ENCODE measurements around the gene OSBPL5. TPM values are rescaled to one million over a fixed set of nuclear protein-coding genes. Genes with fewer than 3 reads are reported as not detected.
A peak's percentile ranks its signal among the peaks of the same experiment; 100 is the strongest.

OSBPL5 gene
- total RNA-seq, 1 donor from 2014 or later: 6.2 TPM

DNA sequence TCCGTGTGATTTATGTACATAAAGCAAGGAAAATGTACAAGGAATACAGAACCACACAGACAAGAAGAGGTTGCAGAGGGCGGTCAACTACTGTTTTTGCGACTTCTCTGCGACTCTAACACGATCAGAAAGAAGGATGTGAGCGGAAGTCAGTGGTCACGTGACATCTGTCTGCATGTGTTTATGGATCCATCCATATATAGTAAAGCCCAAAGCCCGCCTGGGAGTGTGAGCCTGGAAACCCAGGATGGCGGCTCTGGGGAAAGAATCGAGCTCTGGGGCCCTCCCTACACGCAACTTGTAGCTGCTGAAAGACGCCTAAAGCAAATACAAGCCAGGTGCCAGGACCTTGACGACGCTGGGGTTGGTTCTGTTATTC lies 8.8 kb downstream of the OSBPL5 start:
- peaks cover 16% of the 10 kb centered on the region for H3F3A ChIP-seq (ENCODE audit: low read depth)
- no peaks in the 10 kb centered on the region for H3K9me3 Mint-ChIP-seq
- no peak overlapping the region for H3K4me3 ChIP-seq
- no peak for TF ChIP-seq EZH2 (IDR thresholded peaks at IDR 0.05)
- TF ChIP-seq, protein P1, sequence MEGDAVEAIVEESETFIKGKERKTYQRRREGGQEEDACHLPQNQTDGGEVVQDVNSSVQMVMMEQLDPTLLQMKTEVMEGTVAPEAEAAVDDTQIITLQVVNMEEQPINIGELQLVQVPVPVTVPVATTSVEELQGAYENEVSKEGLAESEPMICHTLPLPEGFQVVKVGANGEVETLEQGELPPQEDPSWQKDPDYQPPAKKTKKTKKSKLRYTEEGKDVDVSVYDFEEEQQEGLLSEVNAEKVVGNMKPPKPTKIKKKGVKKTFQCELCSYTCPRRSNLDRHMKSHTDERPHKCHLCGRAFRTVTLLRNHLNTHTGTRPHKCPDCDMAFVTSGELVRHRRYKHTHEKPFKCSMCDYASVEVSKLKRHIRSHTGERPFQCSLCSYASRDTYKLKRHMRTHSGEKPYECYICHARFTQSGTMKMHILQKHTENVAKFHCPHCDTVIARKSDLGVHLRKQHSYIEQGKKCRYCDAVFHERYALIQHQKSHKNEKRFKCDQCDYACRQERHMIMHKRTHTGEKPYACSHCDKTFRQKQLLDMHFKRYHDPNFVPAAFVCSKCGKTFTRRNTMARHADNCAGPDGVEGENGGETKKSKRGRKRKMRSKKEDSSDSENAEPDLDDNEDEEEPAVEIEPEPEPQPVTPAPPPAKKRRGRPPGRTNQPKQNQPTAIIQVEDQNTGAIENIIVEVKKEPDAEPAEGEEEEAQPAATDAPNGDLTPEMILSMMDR (IDR thresholded peaks at IDR 0.05): no peak
- no peaks in the 10 kb centered on the region for H3K27me3 ChIP-seq
- H3K79me2 ChIP-seq (ENCODE audit: low read depth): peaks cover 21% of the 10 kb centered on the region
- peaks cover 77% of the 10 kb centered on the region for H3K4me1 Mint-ChIP-seq
- peaks cover 38% of the 10 kb centered on the region for H3K4me1 ChIP-seq
- peak overlapping the region; percentile 12 for H3K4me2 ChIP-seq
- H3K36me3 ChIP-seq: no peaks in the 10 kb centered on the region
- no peaks in the 10 kb centered on the region for H3K36me3 Mint-ChIP-seq
- H3K9ac ChIP-seq: peak overlapping the region; percentile 15
- H2AFZ ChIP-seq (replicated peaks): no peak overlapping the region
- H3K27me3 Mint-ChIP-seq (ENCODE audit: insufficient read depth, low read depth): peaks cover 2% of the 10 kb centered on the region
- H3K27ac ChIP-seq: no peak overlapping the region
- peak overlapping the region; percentile 43 for H3K4me3 Mint-ChIP-seq
- H4K20me1 ChIP-seq (ENCODE audit: low read depth): peaks cover 44% of the 10 kb centered on the region
- no peaks in the 10 kb centered on the region for H3K9me3 ChIP-seq (ENCODE audit: low read depth)
- H3K27ac Mint-ChIP-seq: peak overlapping the region; percentile 80
- DNase-seq (ENCODE audit: low spot score): no peak

DNA sequence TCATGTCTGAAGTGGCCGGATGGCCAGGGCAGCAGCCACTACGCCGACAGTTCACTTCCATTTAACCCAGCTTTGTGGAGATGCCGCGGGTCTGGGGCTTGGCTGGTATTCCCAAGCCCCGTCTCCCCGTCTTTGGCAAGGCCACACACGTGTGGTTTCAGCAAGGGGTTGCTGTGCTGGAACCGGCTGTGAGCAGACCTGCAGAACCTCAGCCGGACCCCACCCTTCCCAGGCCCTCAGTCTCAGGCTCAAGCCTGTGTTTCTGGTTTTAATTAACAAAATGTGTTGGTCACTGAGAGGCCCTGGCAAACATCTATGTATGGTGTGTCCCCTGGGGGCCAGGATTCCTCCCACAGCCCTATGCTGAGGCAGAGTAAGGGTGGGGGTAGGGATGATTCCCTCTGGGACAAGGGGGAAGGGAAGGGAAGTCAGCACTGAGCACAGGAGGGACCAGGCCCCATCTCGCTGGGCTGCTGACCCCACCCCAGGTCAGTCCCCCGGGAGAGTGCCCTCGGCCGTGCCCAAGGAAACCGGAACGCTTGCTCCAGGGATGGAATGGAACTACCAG lies 9.3 kb downstream of the OSBPL5 start:
- peaks cover 33% of the 10 kb centered on the region for H3K4me1 ChIP-seq
- peaks cover 40% of the 10 kb centered on the region for H4K20me1 ChIP-seq (ENCODE audit: low read depth)
- H3K9ac ChIP-seq: peak overlapping the region; percentile 15
- TF ChIP-seq, protein P1 (IDR thresholded peaks at IDR 0.05): no peak
- no peak for DNase-seq (ENCODE audit: low spot score)
- Mint-ChIP-seq H3K36me3 (peaks cover 1% of the 10 kb centered on the region), H3K27ac (peak overlapping the region; percentile 80), H3K4me3 (peak overlapping the region; percentile 43), H3K4me1 (peaks cover 74% of the 10 kb centered on the region), H3K27me3 (ENCODE audit: insufficient read depth, low read depth) (peaks cover 2% of the 10 kb centered on the region), H3K9me3 (no peaks in the 10 kb centered on the region)
- no peak overlapping the region for H2AFZ ChIP-seq (replicated peaks)
- H3K4me2 ChIP-seq: peak overlapping the region; percentile 12
- no peak overlapping the region for H3K4me3 ChIP-seq
- H3K79me2 ChIP-seq (ENCODE audit: low read depth): peaks cover 19% of the 10 kb centered on the region
- no peaks in the 10 kb centered on the region for H3K9me3 ChIP-seq (ENCODE audit: low read depth)
- H3K27ac ChIP-seq: no peak overlapping the region
- H3K36me3 ChIP-seq: no peaks in the 10 kb centered on the region
- H3F3A ChIP-seq (ENCODE audit: low read depth): peaks cover 12% of the 10 kb centered on the region
- no peaks in the 10 kb centered on the region for H3K27me3 ChIP-seq

DNA sequence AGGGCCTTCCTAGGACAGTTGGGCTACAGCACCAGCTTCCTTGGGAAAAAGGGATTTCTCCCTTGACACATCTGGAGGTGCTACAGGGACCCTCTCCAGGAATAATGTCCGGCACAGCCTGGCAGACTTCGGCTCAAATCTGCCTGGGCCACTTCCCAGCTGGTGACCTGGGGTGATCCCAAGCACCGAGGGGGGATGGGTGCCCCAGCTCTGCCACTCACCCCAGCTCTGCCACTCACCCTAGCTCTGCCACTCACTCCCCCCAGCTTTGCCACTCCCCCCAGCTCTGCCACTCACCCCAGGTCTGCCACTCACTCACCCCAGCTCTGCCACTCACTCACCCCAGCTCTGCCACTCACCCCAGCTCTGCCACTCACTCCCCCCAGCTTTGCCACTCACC lies 9.9 kb downstream of the OSBPL5 start:
- Histone ChIP-seq H3F3A (ENCODE audit: low read depth) (peaks cover 8% of the 10 kb centered on the region), H3K27me3 (no peaks in the 10 kb centered on the region), H3K79me2 (ENCODE audit: low read depth) (peaks cover 19% of the 10 kb centered on the region), H3K4me1 (peaks cover 32% of the 10 kb centered on the region), H3K9me3 (ENCODE audit: low read depth) (no peaks in the 10 kb centered on the region), H3K4me2 (no peak overlapping the region), H3K27ac (no peak overlapping the region), H3K4me3 (no peak overlapping the region), H2AFZ (replicated peaks) (no peak overlapping the region), H3K36me3 (no peaks in the 10 kb centered on the region), H3K9ac (no peak overlapping the region), H4K20me1 (ENCODE audit: low read depth) (peaks cover 45% of the 10 kb centered on the region)
- TF ChIP-seq, protein P1 (IDR thresholded peaks at IDR 0.05): no peak
- TF ChIP-seq EZH2phosphoT487 (IDR thresholded peaks at IDR 0.05) (no peak), EZH2 (IDR thresholded peaks at IDR 0.05) (no peak)
- Mint-ChIP-seq H3K27me3 (ENCODE audit: insufficient read depth, low read depth) (peaks cover 2% of the 10 kb centered on the region), H3K27ac (no peak overlapping the region), H3K4me3 (no peak overlapping the region), H3K4me1 (peaks cover 75% of the 10 kb centered on the region), H3K9me3 (no peaks in the 10 kb centered on the region), H3K36me3 (peaks cover 2% of the 10 kb centered on the region)
- DNase-seq (ENCODE audit: low spot score): no peak
